Activated CD8-positive, alpha-beta memory T cell treated with anti-CD3 and anti-CD28 coated beads, Interleukin-2, amount 50 U/mL, for 24 hours (primary cell): ENCODE results near the gene HSPA12A.

Experiments
- DNase-seq: peaks from one replicate; pipeline ENCODE4 v3.0.0-alpha.2; 2020; ENCODE audit errors: extremely low read depth

HSPA12A gene

DNA sequence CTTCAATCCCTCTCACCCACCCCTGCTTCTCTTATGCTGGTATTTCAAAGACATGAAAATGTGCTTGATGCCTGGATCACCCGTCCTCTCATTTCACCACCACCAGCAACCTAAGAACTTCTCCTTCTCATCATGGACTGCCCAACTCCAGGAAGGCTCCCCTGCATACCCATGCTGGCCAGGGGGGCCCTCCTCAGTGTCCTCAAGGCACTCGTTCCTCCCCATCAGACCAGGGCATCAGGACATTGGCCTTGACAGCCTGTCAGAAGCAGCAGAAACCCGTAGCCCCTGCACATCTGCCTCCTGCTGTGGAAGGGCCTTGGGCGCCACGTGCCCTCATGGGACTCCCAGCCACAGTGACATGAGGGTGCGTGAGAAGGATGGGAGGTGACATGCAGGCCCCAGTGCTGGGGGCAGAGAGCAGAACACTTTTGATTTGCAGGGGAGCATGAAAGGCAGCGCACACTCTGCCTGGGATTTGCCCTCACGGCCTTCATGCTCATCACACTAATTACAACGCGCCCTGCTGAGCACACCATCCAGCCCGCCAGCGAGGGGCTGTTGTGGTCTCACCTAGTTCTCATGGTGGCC is 1.9 kb upstream of the HSPA12A start:
- DNase-seq, result no peak

DNA sequence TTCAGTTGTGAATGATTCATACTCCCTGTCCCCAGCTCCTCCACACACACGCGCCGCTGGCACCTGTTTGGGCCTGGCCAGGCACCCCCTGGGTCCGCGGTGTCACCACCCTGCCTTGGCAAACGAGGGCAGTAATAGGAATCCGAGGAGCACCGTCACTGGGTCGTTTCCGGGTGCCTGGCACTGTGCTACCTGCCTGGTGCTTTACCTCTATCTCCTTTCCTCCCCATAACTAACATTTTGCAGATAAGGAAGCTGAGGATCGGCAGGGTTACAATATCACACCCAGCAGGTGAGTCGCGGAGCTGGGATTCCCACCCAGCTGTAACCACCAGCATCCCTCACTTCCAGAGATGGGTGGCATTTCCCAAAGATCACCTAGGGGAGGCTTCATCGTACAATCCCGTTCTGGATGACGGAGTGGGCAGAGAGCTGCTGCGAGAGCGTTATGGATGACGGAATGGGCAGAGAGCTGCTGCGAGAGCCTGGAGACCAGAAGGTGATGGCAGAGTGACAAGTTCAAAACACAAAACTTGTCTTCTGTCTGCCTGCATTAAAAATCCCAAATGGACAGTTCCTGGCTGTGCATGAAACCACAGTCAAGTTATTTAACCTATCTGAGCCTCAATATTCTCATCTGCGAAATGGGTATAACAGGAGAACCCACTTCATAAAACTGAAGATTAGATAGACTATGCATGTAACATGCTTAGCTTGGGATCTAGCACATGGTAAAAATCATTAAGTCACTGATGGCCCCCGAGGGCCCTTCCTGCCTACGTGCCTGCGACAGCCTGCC is 1.1 kb upstream of the HSPA12A start:
- DNase-seq, result no peak

GRCh38 chr10:116741391-116742351 is 695 bp downstream of the HSPA12A start:
- no peak for DNase-seq

- no peak for DNase-seq
Measured at GRCh38 chr10:116740971-116741370, 1.4 kb downstream of the HSPA12A start.

- DNase-seq, result no peak
Measured at GRCh38 chr10:116738339-116738738, 4.0 kb downstream of the HSPA12A start.

- DNase-seq, result no peak
Measured at GRCh38 chr10:116737627-116738327, 4.6 kb downstream of the HSPA12A start.

- no peak for DNase-seq
Measured at GRCh38 chr10:116733566-116733965, 8.8 kb downstream of the HSPA12A start.

GRCh38 chr10:116732573-116732972 is 9.8 kb downstream of the HSPA12A start:
- DNase-seq, result no peak

GRCh38 chr10:116730464-116731260 is 11.7 kb downstream of the HSPA12A start:
- no peak for DNase-seq

GRCh38 chr10:116729243-116729642 is 13.1 kb downstream of the HSPA12A start:
- no peak for DNase-seq

GRCh38 chr10:116728526-116729096 is 13.8 kb downstream of the HSPA12A start:
- DNase-seq, result no peak

- no peak for DNase-seq
Measured at GRCh38 chr10:116723428-116724281, 18.7 kb downstream of the HSPA12A start.

GRCh38 chr10:116722736-116723427 is 19.5 kb downstream of the HSPA12A start:
- no peak for DNase-seq

DNA sequence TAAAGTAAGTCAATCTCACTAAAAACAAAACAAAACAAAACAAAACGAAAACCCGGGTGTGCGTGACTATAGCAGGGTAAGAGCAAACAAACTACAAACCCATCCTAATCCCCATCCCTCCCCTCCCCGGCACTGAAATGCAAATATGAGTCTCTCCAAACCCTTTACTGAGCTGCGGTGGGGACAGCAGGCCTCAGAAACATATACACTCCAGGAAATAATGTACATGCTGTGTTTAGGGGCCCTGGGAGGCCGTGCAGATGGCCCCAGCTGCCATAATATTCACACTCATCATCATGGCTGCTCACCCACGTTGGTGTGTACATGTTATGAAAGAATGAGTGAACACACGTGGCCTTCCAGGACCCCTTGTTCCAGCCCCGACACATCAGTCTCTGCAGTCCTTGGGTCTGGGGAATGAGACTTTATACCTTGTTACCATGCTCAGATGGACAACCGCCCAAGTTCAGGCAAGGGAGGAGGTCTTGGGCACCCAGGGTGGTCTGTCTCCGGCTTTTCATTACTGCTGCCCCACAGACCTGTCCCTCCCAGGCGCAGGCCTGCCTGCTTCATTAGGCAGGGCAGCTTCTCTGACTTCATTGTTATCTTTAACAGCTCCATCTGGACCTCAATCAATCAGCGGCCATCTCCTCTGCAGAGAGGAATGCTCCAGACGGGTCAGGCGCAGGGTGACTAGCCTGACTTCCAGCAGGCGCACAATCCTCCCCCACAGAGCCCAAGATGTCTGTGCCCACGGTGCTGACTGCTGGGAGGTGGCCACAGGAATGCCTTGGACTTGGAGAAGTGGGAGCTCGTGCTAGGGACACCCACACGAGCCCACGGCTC is 20.6 kb downstream of the HSPA12A start:
- DNase-seq, result no peak

GRCh38 chr10:116720668-116721546 is 21.5 kb downstream of the HSPA12A start:
- DNase-seq, result no peak

DNA sequence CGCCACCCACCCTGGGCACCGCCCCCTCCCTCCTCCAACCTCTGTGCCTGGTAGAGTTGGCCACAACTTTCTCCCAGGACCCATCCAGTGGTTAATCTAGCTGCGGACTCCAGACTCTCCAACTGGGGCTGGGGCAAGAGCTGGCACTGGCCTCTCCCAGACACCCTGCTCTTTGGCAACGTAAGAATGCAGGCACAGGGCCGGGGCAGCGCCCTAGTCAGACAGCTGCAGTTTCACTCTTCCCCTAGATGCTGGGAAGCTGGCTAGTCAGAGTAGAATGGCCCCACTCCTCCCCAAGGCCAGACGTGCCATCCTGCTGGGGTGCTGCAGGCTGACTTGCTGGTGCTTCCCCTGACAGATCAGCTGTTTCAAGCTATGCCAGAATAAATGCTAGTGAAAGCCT is 22.1 kb downstream of the HSPA12A start:
- DNase-seq, result no peak

DNA sequence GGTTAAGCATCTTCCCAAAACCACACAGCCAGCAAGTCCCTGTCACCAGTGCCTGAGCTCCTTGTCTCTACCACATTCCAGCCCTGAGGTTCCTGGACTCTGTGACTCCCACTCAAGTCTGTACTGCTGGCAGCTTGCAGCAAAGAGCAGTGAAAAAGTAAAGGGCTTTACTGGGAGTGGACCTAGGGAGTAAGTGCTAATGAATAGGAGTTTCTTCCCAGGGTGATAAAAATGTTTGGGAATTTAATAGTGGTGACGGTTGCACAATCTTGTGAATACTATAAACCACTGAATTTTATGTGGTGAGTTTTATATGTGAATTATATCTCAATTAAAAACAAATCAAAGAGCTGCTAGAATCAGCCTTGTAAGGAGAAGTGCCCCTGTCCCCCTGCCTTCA is 22.6 kb downstream of the HSPA12A start:
- DNase-seq, result no peak
